PC-9 (cell line): ENCODE measurements around the gene DNM3. TPM values are rescaled to one million over a fixed set of nuclear protein-coding genes. Genes with fewer than 3 reads are reported as not detected.

ENCODE experiments used
- BruUV-seq: library from RNA; stranded (reverse); fragments of 400-500 nt; replicated peaks from 2 replicates; lab custom pipeline; 2021; lab: Mats Ljungman, UMichigan
- CTCF ChIA-PET: fragments of 300-600 bp; sonication (Branson Sonifier 250); formaldehyde crosslinking; loops from one replicate; lab custom pipeline; 2022; ENCODE audit warnings: antibody characterized with exemption; lab: Charles Lee
- POLR2A ChIA-PET: fragments of 300-600 bp; sonication (Branson Sonifier 250); formaldehyde crosslinking; loops from one replicate; lab custom pipeline; 2022; ENCODE audit warnings: antibody characterized with exemption; ENCODE audit not compliant: unreplicated experiment; lab: Charles Lee
- DNase-seq, 2 experiments: peaks; one replicate each; pipeline versions ENCODE4 v3.0.0 to v3.0.0-alpha.2; 2015 to 2022; ENCODE audit warnings: mixed read lengths in 1 of 2
- H2AFZ ChIP-seq: fragments of 200-600 bp; sonication (generic); 2 replicates; pipeline ENCODE4 v1.8.1; 2017; ENCODE audit warnings: antibody characterized with exemption
- H3F3A ChIP-seq: fragments of 200-600 bp; sonication (generic); 2 replicates; pipeline ENCODE4 v1.8.1; 2017; ENCODE audit warnings: antibody characterized with exemption, mild to moderate bottlenecking, low read depth; ENCODE audit not compliant: insufficient read depth
- H3K27ac ChIP-seq: fragments of 200-600 bp; sonication (generic); 2 replicates; pipeline ENCODE4 v1.6.1; 2016; ENCODE audit warnings: mixed run types
- H3K27me3 ChIP-seq: fragments of 200-600 bp; sonication (generic); 2 replicates; pipeline ENCODE4 v1.6.1; 2016; ENCODE audit warnings: low read depth, mixed run types; ENCODE audit not compliant: insufficient read depth
- H3K36me3 ChIP-seq: fragments of 200-600 bp; sonication (generic); 2 replicates; pipeline ENCODE4 v1.6.1; 2016; ENCODE audit warnings: low read depth, mixed run types
- H3K4me1 ChIP-seq: fragments of 200-600 bp; sonication (generic); replicated peaks from 2 replicates; pipeline ENCODE4 v1.6.1; 2016; ENCODE audit warnings: mixed run types; ENCODE audit not compliant: insufficient read depth
- H3K4me2 ChIP-seq: fragments of 200-600 bp; sonication (generic); 2 replicates; pipeline ENCODE4 v1.6.1; 2017; ENCODE audit warnings: mixed run types
- H3K4me3 ChIP-seq: fragments of 200-600 bp; sonication (generic); 2 replicates; pipeline ENCODE4 v1.6.1; 2016; ENCODE audit warnings: mixed run types
- H3K79me2 ChIP-seq: fragments of 200-600 bp; sonication (generic); 2 replicates; pipeline ENCODE4 v1.6.1; 2017; ENCODE audit warnings: low read depth, mixed run types
- H3K9me2 ChIP-seq: fragments of 200-600 bp; sonication (generic); 2 replicates; pipeline ENCODE4 v1.8.1; 2017; ENCODE audit warnings: mild to moderate bottlenecking; ENCODE audit not compliant: insufficient read depth
- H3K9me3 ChIP-seq: fragments of 200-600 bp; sonication (generic); 2 replicates; pipeline ENCODE4 v1.8.1; 2016; ENCODE audit warnings: low read depth; ENCODE audit not compliant: insufficient read depth
- H4K20me1 ChIP-seq: fragments of 200-600 bp; sonication (generic); 2 replicates; pipeline ENCODE4 v1.8.1; 2017; ENCODE audit not compliant: insufficient read depth
- EZH2 ChIP-seq: fragments of 200-600 bp; sonication (generic); IDR thresholded peaks from 2 replicates; pipeline ENCODE4 v1.8.0; 2017; ENCODE audit warnings: antibody characterized with exemption, low read depth
- intact Hi-C: fragments of 100-400 bp; cut with micrococcal nuclease; formaldehyde crosslinking; loops from one replicate; pipeline ENCODE4 v1.10.0; 2022; ENCODE audit not compliant: unreplicated experiment
- total RNA-seq: library from RNA; stranded (reverse); gene quantifications from 2 replicates; pipeline ENCODE4 v1.2.3, GENCODE V29; 2021
- TF ChIP-seq, protein P1 (sequence below): fragments of 200-600 bp; sonication (generic); conservative IDR thresholded peaks from 2 replicates; pipeline ENCODE4 v1.6.1; 2017; ENCODE audit warnings: mixed run types, antibody characterized with exemption, mild to moderate bottlenecking, moderate library complexity

DNM3 gene
- total RNA-seq, 1 experiment from 2014 or later, result 1.7 TPM

DNA sequence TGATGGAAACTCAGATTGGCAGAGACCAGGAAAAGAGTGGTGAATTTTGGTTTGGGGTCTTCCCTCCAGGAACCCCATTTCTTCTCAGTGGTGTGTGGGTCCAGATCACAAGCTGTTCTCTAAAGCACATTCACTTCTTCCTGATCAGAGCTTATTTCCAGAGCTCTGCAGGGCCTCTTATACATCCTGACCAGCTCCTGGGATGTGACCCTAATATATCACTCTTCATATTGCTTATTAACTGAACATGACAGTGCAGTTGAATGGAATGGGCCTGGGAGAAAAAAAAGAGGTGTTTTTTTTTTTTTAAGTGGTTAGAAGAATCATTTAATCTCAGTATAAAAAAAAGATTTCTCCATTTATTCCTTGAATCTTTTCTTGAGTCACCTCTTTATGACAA, 29.6 kb upstream of the DNM3 start:
- no peaks in the 10 kb centered on the region for H3K9me2 ChIP-seq
- no peaks in the 10 kb centered on the region for H3K79me2 ChIP-seq
- no peak overlapping the region for H2AFZ ChIP-seq
- no peaks in the 10 kb centered on the region for H3K27me3 ChIP-seq
- no TSS peak for BruUV-seq
- no peak overlapping the region for H3K4me2 ChIP-seq
- no peaks in the 10 kb centered on the region; the same call in 1 of the 2 replicates for H3K4me1 ChIP-seq
- DNase-seq, result no peak
- intact Hi-C loops, result no loop called here
- ChIA-PET CTCF (no interaction called here), POLR2A (no interaction called here)
- no peak overlapping the region for H3K27ac ChIP-seq
- H3F3A ChIP-seq, result no peaks in the 10 kb centered on the region
- no peaks in the 10 kb centered on the region for H3K9me3 ChIP-seq
- no peak overlapping the region for H3K4me3 ChIP-seq
- H4K20me1 ChIP-seq, result no peaks in the 10 kb centered on the region
- TF ChIP-seq, protein P1, sequence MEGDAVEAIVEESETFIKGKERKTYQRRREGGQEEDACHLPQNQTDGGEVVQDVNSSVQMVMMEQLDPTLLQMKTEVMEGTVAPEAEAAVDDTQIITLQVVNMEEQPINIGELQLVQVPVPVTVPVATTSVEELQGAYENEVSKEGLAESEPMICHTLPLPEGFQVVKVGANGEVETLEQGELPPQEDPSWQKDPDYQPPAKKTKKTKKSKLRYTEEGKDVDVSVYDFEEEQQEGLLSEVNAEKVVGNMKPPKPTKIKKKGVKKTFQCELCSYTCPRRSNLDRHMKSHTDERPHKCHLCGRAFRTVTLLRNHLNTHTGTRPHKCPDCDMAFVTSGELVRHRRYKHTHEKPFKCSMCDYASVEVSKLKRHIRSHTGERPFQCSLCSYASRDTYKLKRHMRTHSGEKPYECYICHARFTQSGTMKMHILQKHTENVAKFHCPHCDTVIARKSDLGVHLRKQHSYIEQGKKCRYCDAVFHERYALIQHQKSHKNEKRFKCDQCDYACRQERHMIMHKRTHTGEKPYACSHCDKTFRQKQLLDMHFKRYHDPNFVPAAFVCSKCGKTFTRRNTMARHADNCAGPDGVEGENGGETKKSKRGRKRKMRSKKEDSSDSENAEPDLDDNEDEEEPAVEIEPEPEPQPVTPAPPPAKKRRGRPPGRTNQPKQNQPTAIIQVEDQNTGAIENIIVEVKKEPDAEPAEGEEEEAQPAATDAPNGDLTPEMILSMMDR, result no peak
- no peak for TF ChIP-seq EZH2
- no peaks in the 10 kb centered on the region for H3K36me3 ChIP-seq

DNA sequence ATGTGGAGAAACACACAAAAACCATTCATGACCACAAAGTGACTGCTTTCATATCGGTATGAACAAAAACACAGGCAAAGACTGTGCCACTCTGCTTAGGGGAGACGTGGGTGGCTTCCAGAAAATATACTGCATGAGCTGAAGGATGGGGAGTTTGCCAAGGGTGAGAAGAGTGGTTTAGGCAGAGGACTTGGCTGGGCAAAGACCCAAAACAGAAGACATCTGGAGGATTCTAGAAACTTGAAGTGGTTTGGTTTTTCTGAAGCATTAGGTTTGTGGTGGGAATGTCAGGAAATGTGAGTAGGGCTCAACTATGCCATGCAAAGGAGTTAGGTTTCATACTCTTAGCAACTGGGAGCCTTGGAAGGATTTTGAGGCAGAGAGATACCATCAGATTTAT, 26.6 kb upstream of the DNM3 start:
- no peaks in the 10 kb centered on the region for H3K79me2 ChIP-seq
- no peak for DNase-seq
- no peak overlapping the region for H3K4me2 ChIP-seq
- H3K4me3 ChIP-seq, result no peak overlapping the region
- intact Hi-C loops, result no loop called here
- no peaks in the 10 kb centered on the region for H3K27me3 ChIP-seq
- H3K27ac ChIP-seq, result no peak overlapping the region
- no peak overlapping the region for H2AFZ ChIP-seq
- 0 out of 2 replicates have a peak, but pooled peaks cover 10% of the 10 kb centered on the region for H3F3A ChIP-seq
- peaks cover 16% of the 10 kb centered on the region for H3K4me1 ChIP-seq
- no peaks in the 10 kb centered on the region for H3K36me3 ChIP-seq
- no peaks in the 10 kb centered on the region for H3K9me2 ChIP-seq
- POLR2A ChIA-PET, result no interaction called here
- no peaks in the 10 kb centered on the region for H3K9me3 ChIP-seq
- BruUV-seq, result no TSS peak
- TF ChIP-seq, protein P1, result no peak
- TF ChIP-seq EZH2, result no peak
- CTCF ChIA-PET, result no interaction called here
- no peaks in the 10 kb centered on the region for H4K20me1 ChIP-seq

DNA sequence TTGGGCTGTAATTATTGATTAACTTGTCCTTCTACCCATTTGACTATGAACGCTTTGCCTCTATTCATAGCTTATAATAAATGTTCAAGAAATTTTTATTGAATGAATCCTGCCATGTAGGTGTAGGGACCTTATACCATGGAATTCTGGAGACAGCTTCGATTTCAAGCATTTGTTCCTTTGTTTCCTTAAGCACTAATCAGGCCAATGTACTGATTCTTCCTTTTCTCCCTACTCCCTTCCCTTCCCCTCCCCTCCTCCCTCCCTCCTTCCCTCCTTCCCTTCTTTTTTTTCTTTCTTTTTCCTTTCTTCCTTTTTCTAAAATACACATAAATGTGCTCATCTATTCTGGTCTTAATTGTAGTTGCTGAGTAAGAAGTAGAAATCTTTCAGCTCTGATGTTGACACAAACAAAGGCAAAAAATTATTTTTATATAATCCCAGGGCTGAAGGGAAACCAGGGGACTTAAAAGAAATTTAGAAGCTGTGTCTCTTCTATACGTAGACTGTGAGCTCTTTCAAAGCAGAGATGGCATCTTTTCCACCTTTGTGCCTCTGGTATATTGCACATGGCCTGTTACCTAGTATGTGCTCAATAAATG, 24.9 kb upstream of the DNM3 start:
- Histone ChIP-seq H3F3A (0 out of 2 replicates have a peak, but pooled peaks cover 10% of the 10 kb centered on the region), H3K27me3 (no peaks in the 10 kb centered on the region), H3K27ac (no peak overlapping the region), H3K4me1 (peaks cover 16% of the 10 kb centered on the region), H3K9me3 (no peaks in the 10 kb centered on the region), H2AFZ (no peak overlapping the region), H3K36me3 (no peaks in the 10 kb centered on the region), H3K4me3 (no peak overlapping the region), H3K4me2 (no peak overlapping the region), H4K20me1 (no peaks in the 10 kb centered on the region), H3K9me2 (no peaks in the 10 kb centered on the region), H3K79me2 (no peaks in the 10 kb centered on the region)
- POLR2A ChIA-PET, result interaction anchor here (0.6 kb wide), 1 partner anchor 31 kb away, joined by 7 read pairs; no protein-coding TSS in a partner anchor
- no TSS peak for BruUV-seq
- DNase-seq, result no peak
- CTCF ChIA-PET, result interaction anchor here (0.6 kb wide), 1 partner anchor 15 kb away, joined by 3 read pairs; no protein-coding TSS in a partner anchor
- intact Hi-C loops, result no loop called here
- TF ChIP-seq EZH2, result no peak
- TF ChIP-seq, protein P1, result no peak
